GM03348 (cell line): ENCODE data around the gene CROCC2.

Source experiments
- DNase-seq: peaks from one replicate; pipeline ENCODE4 v3.0.0; 2012; ENCODE audit warnings: low spot score

Gene CROCC2

DNA sequence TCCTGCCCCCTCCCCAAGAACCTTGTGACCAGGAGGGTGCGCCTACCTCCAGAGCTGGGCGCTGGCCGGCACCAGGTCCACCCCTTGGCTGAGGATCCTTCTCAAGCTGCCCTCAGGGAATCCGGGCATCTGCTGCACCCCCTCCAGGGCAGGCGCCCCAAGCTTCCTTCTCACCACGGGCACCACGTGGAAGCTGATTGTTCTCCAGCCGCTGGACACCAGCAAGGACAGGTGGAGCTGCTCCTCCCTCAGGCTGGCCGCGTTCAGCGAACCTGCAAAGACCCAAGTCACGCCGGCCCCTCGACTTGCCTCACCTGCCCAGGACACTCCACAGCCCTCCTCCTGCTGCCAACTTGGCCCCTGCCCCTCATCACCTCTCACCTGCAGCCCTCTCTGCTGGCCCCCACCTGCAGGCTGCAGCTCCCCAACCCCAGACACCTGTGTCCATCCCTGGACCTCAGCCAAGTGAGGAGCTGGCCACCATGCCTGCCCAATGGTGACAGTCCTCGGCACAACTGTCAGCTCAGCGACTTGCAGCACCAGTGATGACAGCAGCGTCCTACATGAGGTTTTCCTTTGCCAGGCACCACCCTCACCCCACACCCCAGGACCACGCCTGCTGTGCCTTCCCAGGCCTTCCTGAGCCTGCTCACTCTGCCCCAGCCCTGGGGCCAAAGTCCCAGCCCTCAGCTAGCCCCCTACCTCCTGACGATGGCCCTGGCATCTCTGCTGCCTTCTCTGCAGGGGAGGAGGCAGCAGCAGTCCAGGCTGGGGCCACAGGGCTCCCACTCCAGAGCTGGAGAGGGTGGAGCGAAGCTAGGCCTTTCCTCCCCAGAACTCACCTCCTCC lies 14.4 kb upstream of the CROCC2 start:
- DNase-seq: no peak

DNA sequence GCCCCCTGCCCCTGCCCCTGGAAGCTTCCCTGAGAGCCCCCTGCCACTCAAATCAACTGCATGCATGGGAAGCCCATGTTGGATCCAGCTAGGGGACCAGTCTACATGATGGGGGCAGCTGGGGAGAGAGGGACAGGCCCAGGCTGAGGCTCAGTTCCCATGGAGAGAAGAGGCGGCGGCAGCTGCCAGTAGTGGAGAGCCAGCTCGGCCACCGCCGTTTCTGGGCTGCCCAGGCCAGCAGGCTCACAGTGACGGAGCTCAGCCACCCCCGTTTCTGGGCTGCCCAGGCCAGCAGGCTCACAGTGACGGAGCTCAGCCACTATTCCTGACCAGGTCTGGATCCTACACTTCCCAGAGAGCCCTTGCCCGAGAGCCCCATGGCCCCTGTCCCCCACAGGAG lies 13.8 kb upstream of the CROCC2 start:
- no peak for DNase-seq

DNA sequence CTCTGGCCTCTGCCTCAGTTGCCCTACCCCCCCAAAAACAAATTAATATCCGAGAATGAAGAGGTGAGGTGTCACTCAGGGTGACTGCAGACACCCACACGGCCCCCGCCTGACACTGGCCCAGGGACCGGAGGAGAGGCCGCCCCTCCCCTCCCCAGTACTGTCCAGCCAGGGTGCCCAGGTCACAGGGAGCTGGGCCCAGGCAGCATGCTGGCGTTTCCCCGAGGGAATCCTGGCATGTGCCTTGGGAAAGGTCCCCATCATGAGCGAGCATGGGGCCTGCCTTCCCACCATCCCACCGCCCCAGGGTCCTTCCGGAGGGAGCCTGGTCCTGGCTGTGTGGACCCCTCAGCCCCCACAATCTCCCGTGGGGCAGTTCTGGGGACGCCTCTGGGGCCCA lies 13.2 kb upstream of the CROCC2 start:
- DNase-seq: no peak

DNA sequence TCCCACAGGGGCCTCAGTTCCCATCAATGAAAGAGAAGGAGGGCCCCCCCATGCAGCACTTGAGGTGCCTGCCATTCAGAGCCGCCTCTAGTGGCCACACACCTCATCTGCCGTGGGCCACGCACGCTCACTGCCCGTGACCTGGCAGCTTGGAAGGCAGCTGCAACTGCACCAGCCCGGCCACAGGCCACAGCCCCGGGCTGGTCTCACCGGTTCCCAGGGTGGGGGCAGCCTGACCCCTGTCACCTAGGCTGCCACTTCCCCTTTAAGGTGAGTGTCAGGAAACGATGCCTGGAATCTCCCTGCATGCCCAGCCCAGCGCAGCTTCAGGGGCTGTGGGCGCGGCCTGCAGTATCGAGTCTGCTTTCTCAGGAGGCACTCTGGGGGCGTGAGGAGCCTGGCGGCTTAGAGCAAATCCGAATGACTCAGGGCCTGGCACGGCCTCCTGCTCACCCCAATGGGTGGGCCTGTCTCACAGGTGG lies 12.7 kb upstream of the CROCC2 start:
- DNase-seq: no peak

DNA sequence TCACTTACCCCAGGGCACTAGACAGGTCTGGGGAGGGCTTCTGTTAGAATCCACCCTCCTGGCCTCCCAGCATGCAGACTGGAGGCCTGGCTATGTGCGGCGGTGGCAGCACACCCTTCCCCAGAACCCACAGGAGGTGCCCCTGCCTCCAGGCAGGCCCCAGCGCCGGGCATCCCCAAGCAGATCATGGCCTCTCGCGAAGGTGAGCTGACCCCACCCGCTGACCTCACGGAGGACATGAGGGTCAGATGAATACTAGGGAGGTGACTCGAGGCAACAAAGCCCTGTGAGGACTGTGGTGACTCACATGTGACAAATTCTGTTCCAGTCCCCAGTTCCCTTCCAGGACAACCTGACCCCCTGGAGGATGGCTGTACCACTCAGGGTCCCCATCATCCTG lies 12.1 kb upstream of the CROCC2 start:
- DNase-seq: no peak

DNA sequence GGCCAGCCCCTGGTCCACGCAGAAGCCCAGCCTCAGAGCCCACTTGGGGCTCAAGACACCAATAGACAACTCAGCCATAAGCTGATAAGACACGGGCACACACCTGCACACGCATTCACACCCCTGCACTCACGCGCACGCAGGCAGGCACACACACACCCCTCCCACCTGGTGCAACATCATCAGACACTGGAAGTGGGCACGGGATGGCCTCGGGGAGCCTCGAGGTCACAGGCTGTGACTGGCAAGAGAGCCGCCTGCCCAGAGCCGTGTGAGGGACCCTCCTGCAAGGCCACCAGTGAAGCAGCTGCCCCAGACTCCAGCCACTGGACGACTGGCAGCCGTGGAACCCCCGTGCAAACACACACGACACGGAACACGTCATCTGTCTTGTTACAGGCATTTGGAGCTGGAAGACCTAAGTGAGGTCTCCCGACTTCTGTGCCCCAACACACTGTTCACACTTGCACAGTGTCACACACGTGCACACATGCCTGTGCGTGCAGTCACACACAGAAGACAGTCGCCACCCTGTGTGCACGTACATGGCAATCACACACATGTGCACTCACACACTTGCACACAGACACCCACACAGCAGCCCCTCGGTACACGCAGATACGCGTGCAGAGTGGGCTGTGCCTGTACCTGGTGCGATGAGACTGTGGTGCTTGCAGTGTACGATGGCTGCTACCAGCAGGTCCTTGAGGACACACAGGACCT lies 11.1 kb upstream of the CROCC2 start:
- no peak for DNase-seq

DNA sequence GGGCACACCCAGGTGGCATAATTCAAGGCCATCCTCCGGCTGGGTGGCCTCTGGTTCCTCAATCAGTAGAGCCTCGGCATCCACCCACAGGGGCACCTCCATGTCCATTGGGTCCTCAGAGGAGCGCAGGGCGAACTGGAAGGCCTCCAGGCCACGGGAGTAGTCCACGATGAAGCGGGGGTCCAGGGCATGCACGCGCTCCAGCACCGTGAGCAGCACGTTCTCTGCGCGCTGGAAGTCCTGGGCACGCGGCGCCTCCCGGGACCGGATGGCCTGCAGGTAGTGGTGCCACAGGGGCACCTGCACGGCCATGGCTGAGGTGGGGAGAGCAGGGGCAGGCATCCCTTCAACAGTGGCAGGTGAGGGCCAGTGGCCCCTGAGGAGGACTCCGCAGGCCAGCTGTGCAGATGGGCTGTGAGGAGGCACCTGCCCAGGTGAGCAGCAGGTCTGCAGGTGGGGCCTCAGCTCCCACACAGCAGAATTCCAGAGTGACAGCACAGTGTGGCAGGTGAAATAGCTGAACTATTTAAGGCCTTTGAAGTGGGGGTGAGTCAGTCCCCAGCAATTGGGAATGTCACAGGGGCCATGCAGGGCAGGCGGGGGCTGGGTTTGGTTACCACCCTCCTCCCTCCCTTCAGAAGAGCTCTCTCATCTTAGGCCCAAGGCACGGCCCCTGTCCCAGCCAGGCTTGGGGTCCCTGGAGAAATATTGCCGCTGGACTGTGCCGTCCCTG lies 10.3 kb upstream of the CROCC2 start, which contains the start of gene MAB21L4:
MAB21L4 (minus strand) TSS at position 501 of the 733 bp plus-strand sequence; CDS start at position 342, 159 bp downstream.
- no peak for DNase-seq

DNA sequence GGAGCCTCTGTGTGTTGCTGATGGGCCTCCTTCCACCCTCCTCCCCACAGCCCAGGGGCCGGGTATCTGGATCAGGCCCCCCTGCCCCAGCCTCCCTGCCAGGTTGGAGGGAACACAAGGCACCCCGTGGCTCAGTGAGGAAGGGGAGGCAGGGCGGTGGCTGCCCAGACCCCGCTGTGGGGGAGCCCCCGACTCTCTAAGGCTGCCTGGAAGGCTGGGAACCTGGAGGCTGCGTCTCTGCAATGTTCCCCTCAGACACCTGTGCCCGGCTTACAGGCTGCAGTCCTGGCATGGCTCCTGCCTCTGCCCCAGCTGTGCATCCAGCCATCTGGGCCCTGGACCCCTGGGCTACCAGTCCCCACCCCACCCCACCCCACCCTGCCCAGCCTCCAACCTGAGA lies 9.7 kb upstream of the CROCC2 start:
- no peak for DNase-seq

DNA sequence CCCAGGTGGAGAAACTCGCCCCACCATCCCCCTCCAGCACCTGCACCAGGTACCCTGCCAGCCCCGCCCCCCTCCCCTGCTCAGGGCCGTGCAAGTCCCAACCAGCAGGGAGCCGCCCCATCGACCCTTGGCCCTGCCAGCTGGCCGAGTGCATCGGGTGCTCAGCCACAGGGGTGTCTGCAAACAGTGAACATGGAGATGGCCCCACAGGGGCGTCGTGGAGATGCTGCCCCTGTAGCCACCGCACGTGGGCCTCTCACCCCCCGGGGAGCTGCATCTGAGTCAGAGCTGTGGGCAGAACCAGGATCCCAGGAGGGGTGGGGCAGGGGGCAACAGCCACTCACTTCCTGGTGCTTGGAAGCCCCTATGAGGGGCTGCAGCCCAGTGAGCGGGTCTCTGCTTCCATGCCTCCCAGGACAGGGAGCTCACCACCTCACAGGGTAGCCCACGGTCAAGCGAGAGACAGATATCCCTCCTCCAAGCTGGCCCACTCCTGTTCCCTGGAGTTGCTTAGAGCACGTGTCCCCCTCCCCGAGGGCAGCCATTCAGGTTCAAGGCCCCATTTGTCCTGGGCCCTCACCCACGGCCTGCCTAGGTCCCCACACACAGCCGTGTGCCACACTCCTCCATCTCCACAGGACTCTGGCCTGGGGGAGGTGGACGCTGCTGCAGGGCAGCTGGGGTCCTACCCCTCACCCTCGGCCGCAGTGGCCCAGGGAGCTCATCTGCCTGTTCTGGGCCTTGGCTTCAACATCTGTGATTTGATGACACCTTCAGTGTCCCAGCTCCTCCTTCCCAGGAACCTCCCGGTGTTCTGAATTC lies 9.1 kb upstream of the CROCC2 start:
- no peak for DNase-seq

DNA sequence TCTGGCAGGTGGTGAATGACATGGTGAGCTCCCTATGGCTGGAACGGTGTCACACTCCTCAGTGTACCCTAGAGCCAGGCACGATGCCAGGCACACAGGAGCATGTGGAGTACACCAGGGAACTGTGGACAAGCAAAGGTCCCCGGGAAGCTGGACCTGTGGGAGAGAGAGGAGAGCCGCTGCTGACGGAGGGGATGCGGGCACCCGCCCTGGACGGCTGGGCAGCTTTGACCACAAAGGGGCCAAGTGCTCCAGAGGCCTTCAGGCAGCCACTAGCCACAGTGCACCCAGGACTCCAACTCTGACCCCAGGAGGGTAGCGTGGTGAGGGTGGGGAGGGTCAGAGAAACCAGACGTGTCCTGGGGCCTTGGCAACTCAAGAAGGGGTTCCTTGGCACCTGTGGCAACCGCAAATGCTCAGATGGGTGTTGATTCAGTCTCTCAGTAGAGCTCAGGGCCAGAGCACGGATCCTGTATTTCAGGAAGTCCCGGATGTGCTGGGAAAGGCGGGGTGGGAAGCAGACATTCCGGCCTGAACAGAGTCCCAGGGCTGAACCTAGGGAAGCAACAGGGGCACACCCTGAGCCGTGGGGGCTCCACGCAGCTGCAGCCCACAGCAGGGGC lies 7.9 kb upstream of the CROCC2 start:
- no peak for DNase-seq

DNA sequence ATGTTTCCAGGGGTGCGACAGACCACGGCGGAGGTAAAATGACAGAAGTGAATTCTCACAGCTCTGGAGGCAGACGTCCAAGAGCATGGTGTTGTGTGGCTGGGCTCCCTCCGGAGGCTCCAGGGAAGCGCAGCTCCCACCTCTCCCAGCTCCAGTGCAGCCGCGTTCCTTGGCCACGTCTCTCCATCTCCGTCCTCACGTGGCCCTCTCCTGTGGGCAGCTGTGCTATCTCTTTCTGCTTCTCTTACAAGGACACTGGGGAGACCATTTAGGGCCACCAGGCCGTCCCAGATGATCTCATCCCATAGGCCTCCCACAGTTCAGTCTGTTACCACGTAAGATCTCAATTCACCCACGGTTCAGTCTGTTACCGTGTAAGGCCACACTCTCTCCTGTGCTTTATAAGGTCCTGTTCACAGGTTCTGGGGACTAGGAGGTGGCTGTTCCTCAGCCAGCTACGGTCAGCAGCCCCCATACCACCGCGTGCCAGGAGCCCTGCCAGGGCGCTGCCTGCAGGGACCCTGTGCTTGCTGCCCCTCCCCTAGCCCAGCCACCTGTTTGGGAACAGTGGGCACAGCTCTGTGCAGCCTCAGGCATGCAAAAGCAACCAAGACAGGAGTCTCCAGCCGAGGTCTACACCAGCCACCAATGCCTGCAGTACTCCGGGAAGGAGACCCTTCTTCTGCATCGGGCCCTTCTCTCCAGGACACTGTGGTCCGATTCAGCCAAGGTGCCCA lies 7.2 kb upstream of the CROCC2 start:
- DNase-seq: no peak

DNA sequence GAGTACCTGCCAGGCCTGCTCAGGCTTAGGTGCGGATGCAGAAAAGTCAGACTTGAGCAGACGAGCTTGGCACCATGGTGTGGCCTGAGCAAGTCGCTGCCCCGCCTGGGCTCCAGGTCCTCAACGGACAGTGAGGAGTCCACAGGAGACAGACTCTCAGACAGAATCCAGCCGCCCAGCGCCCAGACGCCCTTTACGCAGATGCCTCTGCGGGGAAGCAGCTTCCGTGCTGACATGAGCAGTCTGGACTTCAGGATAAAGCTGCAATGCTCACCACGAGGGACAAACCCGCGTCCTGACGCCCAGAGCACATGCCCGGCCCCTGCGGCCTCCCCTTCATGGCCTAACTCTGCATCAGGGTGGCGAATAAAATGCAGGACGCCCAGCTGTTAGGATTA lies 6.7 kb upstream of the CROCC2 start:
- DNase-seq: no peak

DNA sequence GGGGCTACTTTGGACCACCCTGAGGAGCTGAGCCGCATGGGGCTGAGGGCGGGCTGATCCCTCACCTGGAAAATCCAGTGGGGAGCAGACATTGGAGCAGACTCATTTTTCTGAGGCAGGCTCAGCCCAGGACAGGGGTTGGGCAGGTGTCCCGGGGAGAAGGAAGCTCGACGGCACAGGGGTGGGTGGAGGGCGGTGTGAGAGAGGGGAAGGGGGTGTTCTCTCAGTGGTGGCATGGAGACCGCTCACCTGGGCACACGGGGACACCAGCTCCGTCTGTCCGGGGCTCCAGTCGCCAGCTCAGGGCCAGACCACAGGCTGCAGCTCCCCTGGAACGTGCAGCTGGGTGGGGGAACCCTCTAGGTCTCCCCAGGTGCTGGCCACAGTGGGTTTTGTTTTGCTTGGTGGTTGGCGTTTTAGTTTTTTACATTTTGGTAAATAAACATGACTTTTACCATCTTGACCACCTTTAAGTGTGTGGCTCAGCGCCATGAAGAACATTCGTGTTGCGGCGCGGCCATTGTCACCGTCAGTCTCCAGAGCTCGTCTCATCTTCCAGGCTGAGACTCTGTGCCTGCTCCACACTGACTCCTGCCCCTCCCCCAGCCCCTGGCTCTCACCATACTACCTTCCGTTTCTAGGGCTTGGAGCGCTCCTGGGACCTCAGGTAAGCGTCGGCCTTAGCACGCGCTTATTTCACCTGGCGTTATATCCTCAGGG lies 5.8 kb upstream of the CROCC2 start:
- no peak for DNase-seq

DNA sequence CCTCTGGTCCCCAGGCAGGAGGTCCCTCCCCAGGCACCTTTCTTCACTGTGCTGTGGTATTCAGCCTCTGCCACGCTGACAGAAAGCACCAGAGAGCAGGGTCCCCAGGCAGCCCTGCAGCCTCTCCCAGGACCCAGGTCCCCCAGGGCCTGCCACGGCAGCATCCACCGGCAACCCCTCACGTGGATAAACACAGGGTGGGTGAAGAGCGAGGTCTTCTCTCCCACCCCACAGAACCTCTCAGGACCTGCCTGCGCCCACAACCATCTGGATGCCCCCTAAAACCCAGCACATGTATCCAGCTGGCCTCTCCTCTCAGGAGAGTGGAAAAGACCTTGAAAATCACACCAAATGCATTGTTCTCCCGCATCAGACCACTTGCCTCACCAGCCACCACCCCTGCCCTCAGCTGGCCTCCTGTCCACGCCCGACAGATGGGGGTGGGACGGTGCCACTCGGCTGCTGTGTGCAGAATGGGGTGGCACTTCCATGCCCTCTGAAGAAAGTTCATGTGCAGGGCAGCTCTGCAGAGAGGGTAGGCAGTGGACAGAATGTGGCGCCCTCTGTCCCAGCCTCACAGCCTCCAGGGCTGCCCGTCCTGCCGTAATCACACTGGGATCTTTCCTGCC lies 4.0 kb upstream of the CROCC2 start:
- no peak for DNase-seq

DNA sequence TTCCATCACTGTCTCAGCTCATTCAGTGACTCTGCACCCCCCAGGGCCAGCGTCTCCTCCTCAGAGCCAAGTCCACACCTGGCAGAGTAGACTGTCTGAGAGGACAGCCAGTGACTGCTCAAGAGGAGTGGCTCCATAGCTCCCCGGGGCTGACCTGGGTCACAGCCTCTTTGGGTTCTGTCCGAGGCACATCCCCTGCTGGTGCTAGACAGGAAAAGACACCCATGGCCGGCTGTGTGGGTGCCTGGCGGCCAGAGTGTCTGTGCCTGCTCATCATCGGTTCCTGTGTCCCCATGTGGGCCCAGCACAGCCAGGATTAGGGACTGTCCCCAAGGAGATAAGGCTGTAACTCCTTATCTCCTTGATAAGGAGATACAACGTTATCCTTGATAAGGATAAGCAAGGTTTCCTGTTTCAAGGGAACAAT lies 3.5 kb upstream of the CROCC2 start:
- DNase-seq: no peak

DNA sequence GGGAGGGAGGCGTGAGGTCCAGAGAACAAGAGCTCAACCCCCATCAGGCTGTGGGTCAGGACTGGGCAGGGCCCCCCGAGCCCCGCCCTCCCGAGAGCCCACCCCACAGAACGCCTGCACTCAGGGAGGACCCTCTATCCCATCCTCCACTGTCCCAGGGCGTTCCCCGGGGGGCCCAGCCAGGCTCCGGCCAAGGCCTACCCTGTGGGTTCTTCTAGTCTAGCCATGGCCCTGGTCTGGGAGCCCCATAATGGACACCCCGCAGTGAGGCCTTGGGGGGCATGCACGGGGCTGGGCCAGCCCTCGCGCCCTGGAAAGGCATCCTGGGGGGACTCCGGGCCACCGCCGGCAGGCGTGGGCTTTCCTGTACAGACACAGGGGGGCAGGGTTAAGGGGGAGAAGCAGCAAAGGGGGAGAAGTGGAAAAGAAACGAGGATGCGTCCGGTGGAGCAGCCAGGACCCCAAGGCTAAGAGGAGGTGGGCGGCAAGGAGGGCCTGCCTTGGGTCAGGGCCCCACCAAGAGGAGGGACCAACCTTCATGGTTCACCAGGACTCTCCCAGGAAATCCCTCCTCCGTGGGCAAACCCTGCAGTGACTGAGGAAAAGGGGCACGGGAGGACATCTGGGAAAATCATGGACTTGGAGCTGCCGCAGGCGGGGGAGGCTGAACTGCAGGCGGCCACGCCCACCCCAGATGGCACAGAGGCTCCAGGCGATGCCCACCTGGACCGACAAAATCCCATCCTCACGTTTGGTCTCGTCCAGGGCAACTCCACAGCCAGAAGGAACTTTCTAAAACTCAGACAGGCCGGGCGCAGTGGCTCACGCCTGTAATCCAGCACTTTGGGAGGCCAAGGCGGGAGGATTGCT lies 2.7 kb upstream of the CROCC2 start:
- no peak for DNase-seq

DNA sequence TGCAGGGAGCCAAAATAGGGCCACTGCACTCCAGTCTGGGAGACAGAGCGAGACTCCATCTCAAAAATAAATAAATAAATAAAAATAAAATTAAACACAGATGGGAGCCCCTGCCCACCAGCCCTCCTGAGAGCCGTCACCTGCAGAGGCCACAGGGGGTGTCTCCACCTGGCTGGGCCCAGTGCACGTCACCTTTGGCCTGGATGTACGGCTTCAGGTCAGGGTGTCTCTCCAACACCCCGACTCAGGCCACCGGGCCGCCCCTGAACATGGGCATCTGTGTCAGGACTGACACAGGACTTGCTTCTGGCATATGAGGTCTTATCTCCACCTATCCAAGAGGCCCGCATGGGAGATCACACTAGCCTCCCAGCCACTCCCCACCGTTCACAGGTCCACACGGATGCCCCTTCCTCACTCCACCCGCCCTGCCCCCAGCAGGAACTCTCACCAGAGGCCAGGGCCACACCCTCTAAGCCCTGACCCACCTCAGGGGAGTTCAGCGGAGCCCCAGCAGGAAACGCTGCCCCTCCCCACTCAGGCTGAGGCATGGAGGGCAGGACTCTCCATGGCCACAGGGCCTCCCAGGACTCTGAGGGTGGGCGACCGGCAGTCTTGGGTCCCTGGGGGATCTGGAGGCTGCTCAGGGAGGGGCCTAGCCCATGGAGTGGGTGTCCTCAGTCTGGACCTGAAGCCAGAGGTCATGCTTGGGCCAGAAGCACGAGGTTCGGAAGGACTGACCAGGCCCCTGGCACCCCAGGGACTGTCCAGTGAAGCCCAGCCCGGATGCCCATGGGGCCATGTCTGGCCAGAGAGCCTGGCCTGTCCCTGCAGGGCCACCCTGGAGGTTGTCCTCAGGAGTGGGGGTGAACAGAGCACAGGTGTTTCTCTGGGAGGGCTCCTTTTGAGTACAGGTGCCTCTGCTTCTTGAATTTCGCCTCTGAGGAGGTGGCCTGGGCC lies 1.6 kb upstream of the CROCC2 start:
- DNase-seq: no peak
